ENCODE results near the gene NDUFB10. TPM values are rescaled to one million over a fixed set of nuclear protein-coding genes. Genes with fewer than 3 reads are reported as not detected.
"Not testable (repeated sequence)": the region's sequence is repeated elsewhere in the genome, so short reads cannot be mapped to it uniquely, and the experiment has no call there.

The NDUFB10 gene
- total RNA-seq, 1 donor = 138 TPM

DNA sequence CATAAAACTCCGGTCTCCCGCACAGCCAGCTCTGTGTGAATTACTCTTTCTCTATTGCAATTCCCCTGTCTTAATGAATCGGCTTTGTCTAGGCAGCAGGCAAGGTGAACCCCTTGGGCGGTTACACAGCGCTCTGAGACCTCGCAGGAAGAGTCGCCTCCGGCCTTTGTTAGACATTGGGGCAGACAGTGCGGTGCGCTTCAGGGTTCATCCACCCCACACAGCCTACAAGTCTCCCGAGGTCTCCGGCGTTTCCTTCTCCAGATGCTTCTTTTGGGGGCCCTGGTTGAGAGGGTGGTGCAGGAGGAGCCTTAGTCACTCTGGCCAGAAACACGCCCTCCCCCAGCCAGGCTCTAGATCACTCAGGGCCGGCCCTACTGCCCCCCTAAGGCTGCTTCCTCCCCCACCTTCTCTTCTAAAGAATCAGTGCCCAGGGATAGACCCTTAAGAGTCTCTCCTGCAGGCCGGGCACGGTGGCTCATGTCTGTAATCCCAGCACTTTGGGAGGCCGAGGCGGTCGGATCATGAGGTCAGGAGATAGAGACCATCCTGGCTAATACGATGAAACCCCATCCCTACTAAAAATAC is 14.6 kb upstream of the NDUFB10 start:
- no peak for DNase-seq (ENCODE audit: low read depth in 2 of 3, low spot score in 2 of 3)

DNA sequence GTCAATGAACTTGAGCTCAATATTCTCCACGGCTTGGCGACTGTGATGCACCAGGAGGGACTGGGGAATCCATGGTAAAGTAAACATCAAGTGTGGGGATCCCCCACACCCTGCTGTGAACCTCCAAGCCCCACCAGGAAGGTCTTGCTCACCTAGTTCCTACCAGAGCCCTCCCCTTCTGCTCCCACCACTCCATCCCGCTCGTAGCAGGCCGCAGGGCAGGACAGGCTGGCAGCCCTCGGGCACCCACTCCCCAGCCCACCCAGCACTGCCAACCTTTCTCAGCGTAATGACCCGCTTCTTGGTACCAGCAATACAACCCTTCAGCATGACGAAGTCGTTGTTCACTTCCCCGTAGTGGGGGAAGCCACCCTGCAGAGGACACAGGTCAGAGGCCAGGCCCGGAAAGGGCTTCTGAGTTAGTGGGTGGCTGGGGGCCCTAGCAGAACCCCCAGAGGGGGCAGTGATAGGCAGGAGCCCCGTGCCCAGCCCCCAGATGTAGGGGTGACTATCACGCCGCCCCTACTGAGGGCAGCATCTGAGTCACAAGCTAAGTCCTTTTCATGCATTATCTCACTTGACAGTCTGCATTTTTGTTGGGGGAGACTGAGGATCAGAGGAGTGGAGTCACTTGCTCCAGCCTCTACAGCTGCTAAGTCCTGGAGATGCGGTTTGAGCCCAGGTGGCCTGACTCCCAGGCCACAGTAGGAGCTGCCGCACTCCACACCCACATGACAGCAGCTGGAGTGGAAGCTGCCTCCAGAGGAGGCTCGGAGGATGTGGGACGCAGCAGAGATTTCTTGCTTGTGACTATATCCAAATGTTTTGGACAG is 13.6 kb upstream of the NDUFB10 start:
- DNase-seq (ENCODE audit: low read depth in 2 of 3, low spot score in 2 of 3) = no peak

DNA sequence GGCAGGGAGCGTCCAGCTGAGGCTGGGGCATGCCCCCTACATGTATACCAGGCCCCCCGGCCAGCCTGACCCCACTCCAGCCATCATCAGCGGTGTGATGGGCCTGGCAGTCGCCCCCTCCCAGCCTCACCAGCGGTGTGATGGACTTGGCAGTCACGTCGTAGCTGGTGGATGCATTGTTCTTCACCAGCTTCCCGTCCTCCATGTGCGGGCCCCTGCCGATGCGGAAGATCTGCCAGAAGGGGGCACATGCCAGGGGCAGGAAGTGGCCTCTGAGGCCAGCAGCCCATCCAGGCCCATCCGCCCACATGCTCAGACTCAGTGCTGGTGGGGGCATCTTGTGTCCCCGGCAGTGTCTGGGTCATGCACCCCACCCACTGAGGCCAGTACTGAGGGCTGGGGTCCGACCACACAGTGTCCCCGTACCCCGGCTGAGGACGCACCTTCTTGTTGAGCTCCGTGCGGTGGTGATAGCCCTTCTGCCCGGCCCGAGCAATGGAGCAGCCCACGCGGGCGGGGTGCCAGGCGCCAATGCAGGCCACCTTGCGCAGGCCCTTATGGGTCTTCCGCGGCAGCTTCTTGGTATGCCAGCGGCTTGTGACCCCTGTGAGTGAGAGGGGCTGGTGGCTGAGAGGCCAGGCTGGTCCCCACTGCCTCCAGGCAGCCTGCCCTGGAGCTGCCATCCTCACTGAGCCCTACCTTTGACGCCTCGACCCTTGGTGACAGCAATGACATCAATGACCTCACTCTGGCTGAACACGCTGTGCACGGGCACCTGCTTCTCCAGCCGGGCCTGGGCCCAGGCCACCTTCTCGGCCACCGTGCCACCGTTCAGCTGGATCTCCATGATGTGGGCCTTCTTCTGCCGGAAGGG is 12.6 kb upstream of the NDUFB10 start:
- DNase-seq (ENCODE audit: low read depth in 2 of 3, low spot score in 2 of 3) = no peak

DNA sequence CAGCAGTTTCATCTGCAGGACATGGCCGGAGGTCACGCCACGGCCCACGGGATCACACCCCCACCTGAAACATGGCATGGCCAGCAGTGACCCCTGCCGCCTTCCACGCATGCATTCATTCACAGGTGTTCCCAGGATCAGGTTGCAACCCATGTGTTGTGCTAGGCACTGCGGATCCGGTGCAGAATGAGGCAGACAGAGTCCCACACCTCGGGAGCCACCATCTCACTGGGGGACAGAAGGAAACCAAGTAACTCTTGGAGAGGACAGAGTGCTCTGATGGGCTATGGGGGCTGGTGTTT is 12.0 kb upstream of the NDUFB10 start:
- no peak for DNase-seq (ENCODE audit: low read depth in 2 of 3, low spot score in 2 of 3)

DNA sequence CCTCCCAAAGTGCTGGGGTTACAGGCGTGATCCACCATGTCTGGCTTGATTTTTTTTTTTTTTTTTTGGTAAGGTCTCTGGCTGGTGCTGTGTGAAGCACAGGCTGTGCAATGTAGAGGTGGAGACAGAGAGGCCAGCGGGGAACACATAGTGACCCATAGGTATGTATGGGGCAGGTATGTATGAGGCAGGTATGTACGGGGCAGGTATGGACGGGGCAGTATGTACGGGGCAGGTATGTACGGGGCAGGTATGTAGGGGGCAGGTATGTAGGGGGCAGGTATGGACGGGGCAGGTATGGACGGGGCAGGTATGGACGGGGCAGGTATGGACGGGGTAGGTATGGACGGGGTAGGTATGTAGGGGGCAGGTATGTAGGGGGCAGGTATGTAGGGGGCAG is 9.8 kb upstream of the NDUFB10 start:
- no peak for DNase-seq (ENCODE audit: low read depth in 2 of 3, low spot score in 2 of 3)

DNA sequence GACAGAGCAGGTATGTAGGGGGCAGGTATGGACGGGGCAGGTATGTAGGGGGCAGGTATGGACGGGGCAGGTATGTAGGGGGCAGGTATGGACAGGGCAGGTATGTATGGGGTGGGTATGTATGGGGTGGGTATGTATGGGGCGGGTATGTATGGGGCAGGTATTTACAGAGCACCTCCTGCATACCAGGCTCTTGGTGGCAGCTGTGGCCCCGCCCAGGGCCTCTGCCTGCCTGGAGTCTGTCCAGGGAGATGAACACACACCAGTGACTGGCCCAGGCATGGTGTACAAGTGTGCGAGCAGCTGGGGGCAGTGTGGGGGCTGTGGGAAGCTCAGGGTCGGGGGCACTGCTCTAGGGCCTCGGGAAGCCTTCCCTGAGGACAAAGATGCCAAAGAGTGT is 9.3 kb upstream of the NDUFB10 start:
- DNase-seq (ENCODE audit: low read depth in 2 of 3, low spot score in 2 of 3) = no peak

DNA sequence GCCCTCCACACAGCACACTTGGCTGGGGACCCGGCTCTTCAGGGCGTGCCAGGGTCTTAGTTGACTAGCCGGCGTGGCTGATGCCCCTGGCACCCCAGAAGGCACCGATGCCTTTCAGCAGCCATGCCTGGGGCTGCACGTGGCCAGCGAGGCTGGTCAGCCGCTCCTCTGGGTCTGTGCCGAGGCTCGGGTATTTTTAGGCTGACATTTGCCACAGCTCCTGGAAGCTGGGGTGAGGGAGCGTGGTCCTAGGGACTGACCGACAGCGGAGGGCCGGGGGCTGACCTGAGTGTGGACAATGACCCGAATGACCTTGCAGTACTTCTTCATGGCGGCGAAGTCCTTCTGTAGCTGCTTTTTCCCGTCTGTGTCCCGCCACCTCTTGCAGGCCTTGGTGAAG is 8.8 kb upstream of the NDUFB10 start:
- DNase-seq (ENCODE audit: low read depth in 2 of 3, low spot score in 2 of 3) = no peak

DNA sequence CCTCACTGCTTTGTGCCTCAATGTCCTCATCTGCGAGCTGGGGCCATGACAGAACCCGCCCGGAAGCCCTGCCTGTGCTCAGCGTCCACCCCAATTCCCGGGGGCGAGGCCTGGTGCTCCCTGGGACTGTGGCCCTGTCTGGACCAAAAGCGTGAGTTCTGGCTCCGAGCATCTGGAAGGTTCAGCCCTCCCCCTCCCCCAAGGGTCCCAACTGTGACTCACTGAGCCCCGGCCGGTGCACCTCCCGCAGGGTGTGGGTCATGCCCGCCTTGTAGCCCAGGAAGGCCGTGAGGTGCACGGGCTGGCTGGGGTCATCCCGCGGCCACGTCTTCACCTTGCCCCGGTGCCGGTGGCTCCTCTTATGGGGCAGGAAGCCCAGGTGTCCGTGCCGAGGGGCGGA is 5.6 kb upstream of the NDUFB10 start:
- no peak for DNase-seq (ENCODE audit: low read depth in 2 of 3, low spot score in 2 of 3)

DNA sequence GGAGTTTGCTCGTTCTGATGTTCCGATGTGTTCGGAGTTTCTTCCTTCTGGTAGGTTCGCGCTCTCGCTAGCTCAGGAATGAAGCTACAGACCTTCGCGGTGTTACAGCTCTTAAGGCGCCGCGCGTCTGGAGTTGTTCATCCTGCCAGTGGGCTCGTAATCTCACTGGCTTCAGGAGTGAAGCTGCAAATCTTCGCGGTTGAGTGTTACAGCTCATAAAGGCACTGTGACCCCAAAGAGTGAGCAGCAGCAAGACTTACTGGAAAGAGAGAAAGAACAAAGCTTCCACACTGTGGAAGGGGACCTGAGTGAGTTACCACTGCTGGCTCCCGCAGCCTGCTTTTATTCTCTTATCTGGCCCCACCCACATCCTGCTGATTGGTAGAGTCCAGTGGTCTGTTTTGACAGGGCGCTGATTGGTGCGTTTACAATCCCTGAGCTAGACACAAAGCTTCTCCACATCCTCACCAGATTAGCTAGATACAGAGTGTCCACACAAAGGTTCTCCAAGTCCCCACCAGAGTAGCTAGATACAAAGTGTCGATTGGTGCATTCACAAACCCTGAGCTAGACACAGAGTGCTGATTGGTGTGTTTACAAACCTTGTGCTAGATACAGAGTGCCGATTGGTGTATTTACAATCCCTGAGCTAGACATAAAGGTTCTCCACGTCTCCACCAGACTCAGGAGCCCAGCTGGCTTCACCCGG is 1.8 kb upstream of the NDUFB10 start:
- not testable (repeated sequence) for DNase-seq (ENCODE audit: low read depth in 2 of 3, low spot score in 2 of 3)

DNA sequence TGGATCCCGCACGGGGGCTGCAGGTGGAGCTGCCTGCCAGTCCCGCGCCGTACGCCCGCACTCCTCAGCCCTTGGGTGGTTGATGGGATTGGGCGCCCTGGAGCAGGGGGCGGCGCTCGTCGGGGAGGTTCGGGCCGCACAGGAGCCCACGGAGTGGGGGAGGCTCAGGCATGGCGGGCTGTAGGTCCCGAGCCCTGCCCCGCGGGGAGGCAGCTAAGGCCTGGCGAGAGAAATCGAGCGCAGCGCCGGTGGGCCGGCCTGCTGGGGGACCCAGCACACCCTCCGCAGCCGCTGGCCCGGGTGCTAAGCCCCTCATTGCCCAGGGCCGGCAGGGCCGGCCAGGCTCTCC is 1.2 kb upstream of the NDUFB10 start:
- DNase-seq (ENCODE audit: low read depth in 2 of 3, low spot score in 2 of 3) = not testable (repeated sequence)

DNA sequence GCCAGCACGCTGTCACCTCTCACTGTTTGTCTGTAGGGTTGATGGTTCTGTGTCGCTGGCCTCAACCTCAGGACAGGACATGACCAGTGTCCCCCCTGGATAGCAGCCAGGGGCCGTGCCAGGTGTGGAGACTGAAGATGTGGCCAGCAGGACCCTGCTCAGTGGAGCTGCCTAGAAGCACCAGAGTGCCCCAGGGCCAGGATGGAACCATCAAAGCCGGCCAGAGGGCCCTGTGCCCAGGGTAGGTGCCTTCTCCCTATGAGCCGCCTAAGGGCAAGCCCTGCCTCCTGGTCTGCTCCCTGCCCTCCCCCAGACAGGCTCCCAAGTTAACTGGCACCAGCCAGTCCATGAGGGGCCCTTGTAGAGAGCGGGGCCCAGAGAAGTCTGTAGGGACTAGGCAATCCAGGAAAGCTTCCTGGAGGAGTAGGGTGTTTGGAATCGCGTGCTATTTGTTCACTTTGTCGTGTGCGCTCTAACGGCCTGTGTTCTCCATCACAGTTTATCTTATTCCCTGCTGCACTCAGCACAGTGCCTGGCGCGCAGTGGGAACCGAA is 546 bp upstream of the NDUFB10 start:
- DNase-seq (ENCODE audit: low read depth in 2 of 3, low spot score in 2 of 3) = no peak

DNA sequence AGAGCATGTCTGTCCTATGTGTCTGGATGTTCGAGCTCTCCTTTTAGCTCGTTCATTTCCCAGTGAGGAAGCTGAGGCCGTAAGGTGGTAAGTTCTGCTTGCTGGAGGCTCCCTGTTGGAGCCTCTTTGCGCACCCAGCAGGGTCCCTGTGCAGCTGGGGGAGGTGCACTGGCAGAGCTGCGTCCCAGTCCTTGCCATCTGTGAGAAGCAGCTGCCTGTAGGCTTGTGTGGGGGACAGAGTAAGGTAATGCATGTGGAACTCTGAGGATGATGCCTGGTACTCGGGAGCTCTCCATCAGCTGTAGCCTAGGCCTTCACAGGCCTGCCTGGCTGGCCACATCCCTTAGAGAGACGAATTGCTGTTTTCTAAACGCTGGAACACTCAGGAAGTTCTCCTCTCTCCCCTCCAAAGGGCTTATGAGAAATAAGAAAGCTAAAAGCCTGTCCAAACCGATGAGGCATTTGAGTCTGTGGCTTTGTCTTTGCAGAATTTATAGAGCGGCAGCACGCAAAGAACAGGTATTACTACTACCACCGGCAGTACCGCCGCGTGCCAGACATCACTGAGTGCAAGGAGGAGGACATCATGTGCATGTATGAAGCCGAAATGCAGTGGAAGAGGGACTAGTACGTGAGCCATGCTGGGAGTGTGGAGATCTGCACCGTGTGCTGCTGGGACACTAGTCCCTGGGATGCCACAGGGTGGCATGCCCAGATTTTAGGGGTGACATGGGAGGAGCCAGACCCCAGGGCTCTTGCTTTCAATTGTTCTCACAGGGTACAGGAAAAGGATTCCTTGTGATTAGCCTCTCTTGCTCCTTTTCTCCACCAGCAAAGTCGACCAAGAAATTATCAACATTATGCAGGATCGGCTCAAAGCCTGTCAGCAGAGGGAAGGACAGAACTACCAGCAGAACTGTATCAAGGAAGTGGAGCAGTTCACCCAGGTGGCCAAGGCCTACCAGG is 1.6 kb downstream of the NDUFB10 start:
- DNase-seq (ENCODE audit: low read depth in 2 of 3, low spot score in 2 of 3) = no peak

DNA sequence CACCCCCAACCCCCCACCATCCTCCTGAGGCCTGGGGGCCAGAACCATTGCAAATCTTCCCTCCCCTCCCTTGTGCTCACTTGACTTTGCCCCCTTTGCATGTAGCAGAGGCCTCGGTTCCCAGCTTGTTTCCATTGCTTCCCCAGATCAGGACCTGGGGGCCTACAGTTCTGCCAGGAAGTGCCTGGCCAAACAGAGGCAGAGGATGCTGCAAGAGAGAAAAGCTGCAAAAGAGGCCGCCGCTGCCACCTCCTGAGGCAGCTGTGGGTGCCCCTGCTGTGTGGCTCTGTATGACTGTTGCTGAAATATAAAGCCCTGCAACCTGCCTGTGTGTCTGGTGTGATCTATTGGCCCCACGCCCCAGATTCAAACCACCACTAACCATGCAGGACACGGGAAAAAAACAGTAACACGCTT is 2.3 kb downstream of the NDUFB10 start:
- DNase-seq (ENCODE audit: low read depth in 2 of 3, low spot score in 2 of 3) = no peak

DNA sequence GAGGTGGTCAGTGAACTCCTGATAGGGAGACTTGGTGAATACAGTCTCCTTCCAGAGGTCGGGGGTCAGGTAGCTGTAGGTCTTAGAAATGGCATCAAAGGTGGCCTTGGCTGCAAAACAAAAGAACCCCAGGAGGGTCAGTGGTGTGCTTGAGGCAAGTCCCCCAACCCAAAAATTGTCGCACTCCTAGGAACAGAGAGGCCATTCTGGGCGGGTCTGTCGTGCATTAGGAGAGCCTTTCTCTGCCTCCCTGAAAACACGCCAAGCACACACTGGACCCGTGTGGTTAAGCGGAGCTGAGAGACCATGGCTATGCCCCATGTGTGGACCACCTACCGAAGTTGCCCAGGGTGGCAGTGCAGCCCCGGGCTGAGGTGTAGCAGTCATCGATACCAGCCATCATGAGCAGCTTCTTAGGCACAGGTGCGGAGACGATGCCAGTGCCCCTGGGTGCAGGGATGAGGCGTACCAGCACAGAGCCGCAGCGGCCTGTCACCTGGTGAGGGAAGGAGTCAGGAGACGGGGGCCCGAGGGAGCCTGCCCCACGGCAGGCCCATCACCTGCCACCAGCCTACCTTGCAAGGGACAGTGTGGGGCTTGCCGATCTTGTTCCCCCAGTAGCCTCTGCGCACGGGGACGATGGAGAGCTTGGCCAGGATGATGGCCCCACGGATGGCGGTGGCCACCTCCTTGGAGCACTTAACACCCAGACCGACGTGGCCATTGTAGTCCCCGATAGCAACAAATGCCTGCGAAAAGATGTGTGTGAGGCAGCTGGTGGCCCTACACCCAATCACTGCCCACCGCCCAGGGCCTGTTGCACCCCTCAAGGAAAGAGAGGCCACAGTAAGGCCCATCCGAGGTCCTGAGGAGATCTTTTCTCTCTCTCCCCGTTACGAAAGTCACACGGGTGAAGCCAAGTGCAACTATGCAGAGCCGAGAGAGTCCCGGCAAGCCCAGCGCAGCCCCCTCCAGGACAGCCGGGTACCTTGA is 3.1 kb downstream of the NDUFB10 start:
- DNase-seq (ENCODE audit: low read depth in 2 of 3, low spot score in 2 of 3) = not testable (repeated sequence)

DNA sequence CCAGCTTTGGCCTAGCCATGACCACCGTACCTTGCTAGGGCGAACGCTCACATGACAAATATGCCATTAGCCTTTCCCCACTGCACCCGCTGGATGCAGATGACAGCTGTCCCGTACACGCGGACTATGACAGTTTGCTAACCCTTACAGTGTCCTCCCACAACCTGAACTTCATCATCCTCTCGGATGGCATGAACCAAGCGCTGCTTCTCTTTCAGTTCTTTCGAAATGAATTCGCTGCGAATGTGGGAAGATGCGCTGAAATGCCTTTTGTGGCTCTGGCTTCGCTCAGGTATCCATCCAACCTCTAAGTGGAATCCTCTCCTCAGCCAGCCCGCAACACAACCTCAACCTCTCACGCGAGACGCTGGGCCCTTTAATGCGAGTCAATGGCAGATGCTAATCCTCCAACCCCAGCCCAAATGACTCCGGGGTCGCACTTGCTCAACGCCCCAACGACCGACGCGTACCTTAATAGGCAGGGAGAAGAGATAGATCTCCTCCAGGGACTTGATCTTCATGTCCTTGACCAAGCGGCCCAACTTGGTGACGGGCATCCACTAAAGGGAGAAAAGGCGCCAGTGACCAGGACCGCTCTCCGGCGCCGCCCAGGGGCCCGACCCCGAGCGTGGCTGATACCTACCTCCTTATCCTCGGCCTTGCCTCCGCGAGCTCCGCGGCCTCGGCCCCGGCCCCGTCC is 4.6 kb downstream of the NDUFB10 start:
- DNase-seq (ENCODE audit: low read depth in 2 of 3, low spot score in 2 of 3) = peak in 1 of 3 donors; percentile 46

DNA sequence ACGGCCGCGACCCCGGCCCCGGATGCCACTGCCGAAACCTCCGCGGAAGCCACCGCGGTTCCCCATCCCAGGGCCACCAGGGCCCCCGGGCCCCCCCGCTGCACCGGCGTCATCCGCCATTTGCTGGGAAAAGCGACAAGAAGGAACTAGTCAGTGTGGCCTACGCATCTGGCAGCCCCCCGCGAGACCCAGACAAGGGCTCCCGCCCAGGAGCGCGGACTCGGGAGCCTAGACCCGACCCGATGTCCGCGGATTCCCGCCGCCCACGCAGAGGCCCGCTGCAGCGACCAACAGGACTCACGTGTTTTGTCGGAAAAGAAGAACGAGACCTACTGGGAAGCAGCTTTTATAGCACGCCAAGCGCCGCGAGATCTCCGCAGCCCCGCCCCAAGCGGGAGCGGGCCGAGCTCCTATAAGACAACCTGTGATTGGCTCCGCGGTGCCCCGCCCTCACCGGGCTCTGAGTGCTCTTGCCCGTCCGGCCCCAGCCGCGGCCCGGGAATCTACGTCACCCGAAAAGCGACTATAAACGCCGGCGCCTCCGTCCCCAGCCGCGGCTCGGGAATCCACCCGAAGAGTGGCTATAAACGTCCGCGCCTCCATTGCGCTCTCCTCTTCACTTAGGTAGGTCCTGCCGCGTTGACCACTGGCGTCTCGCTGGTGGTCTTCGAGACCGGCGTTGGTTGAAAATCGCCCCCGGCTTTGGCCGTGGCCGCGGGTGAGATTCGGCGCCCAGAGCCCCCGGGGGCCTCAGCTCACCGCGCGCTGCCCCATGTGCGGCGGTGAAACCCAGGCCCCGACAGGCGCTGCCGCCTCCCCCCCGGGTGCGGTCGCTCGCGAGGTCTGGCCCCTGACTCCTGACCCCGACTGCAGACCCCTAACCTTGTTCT is 5.4 kb downstream of the NDUFB10 start, which contains the start of gene RPS2:
RPS2 (minus strand) TSS at position 321 of the 890 bp plus-strand sequence; CDS start at position 120, 201 bp downstream.
- peak; percentile 97 to 99 (median 99) for DNase-seq (ENCODE audit: low read depth in 2 of 3, low spot score in 2 of 3)

All from hematopoietic multipotent progenitor cell (in vitro differentiated cells).